Caco-2 (cell line): ENCODE results near the gene EPSTI1. TPM values are rescaled to one million over a fixed set of nuclear protein-coding genes. Genes with fewer than 3 reads are reported as not detected.

ENCODE experiments used
- BruUV-seq: library from RNA; stranded (reverse); fragments of 400-500 nt; replicated peaks from 2 replicates; lab custom pipeline; 2021; lab: Mats Ljungman, UMichigan
- CTCF ChIA-PET: fragments of 300-600 bp; sonication (Branson Sonifier 250); formaldehyde crosslinking; loops from one replicate; lab custom pipeline; 2022; ENCODE audit warnings: antibody characterized with exemption; lab: Charles Lee
- POLR2A ChIA-PET: fragments of 300-600 bp; sonication (Branson Sonifier 250); formaldehyde crosslinking; loops from one replicate; lab custom pipeline; 2022; ENCODE audit warnings: antibody characterized with exemption; lab: Charles Lee
- DNase-seq, 2 experiments: peaks; one replicate each; pipeline versions ENCODE4 v3.0.0 to v3.0.0-alpha.2; 2020 to 2022
- H3K27me3 ChIP-seq: replicated peaks from 2 replicates; pipeline ENCODE4 v1.6.0; 2011; ENCODE audit warnings: low read length; ENCODE audit not compliant: control insufficient read depth, insufficient read depth
- H3K36me3 ChIP-seq: 2 replicates; pipeline ENCODE4 v1.5.1; 2011; ENCODE audit warnings: low read length; ENCODE audit not compliant: control insufficient read depth, insufficient read depth
- H3K4me1 ChIP-seq: fragments of 250-450 bp; sonication (Bioruptor Pico); 2 replicates; pipeline ENCODE4 v1.5.1; 2020; ENCODE audit warnings: mild to moderate bottlenecking
- H3K4me3 ChIP-seq: 2 replicates; pipeline ENCODE4 v1.5.1; 2011; ENCODE audit warnings: low read depth, mild to moderate bottlenecking, control low read depth, low read length
- H3K9me3 ChIP-seq: fragments of 250-450 bp; sonication (Bioruptor Pico); 2 replicates; pipeline ENCODE4 v1.5.1; 2020; ENCODE audit warnings: mild to moderate bottlenecking, moderate library complexity
- H3K27ac Mint-ChIP-seq: one replicate; pipeline ENCODE4 v1.8.0; 2022; ENCODE audit warnings: mixed read lengths; ENCODE audit not compliant: unreplicated experiment
- H3K27me3 Mint-ChIP-seq: one replicate; pipeline ENCODE4 v1.8.0; 2022; ENCODE audit warnings: mixed read lengths; ENCODE audit not compliant: insufficient read depth, unreplicated experiment
- H3K36me3 Mint-ChIP-seq: one replicate; pipeline ENCODE4 v1.8.0; 2022; ENCODE audit warnings: mild to moderate bottlenecking, mixed read lengths; ENCODE audit not compliant: insufficient read depth, unreplicated experiment
- H3K4me1 Mint-ChIP-seq: one replicate; pipeline ENCODE4 v1.8.0; 2022; ENCODE audit warnings: low read depth, mixed read lengths; ENCODE audit not compliant: unreplicated experiment
- H3K4me3 Mint-ChIP-seq: one replicate; pipeline ENCODE4 v1.8.0; 2022; ENCODE audit warnings: mild to moderate bottlenecking, moderate library complexity, mixed read lengths; ENCODE audit not compliant: unreplicated experiment
- H3K9me3 Mint-ChIP-seq: one replicate; pipeline ENCODE4 v1.8.0; 2022; ENCODE audit warnings: mixed read lengths; ENCODE audit not compliant: unreplicated experiment
- intact Hi-C: fragments of 100-400 bp; cut with micrococcal nuclease; formaldehyde crosslinking; loops from one replicate; pipeline ENCODE4 v1.10.0; 2022; ENCODE audit not compliant: unreplicated experiment
- total RNA-seq: library from RNA; stranded (reverse); gene quantifications from 2 replicates; pipeline ENCODE4 v1.2.3, GENCODE V29; 2022
- TF ChIP-seq, protein P1 (sequence below), 2 experiments: fragments of 200-600 bp in 1 of 2; IDR thresholded peaks; 1 replicate in 1 of 2; 2 replicates in 1 of 2; pipeline versions ENCODE4 v1.5.1 to v1.8.0; 2011 to 2022; ENCODE audit warnings: antibody characterized with exemption in 1 of 2, control low read depth in 1 of 2, inconsistent platforms in 1 of 2, low read depth in 1 of 2, low read length in 1 of 2, mild to moderate bottlenecking in 1 of 2, moderate library complexity in 1 of 2; ENCODE audit not compliant: insufficient read depth in 1 of 2, severe bottlenecking in 1 of 2, unreplicated experiment in 1 of 2

The EPSTI1 gene
- total RNA-seq, 1 experiment from 2014 or later: 86.5 TPM

DNA sequence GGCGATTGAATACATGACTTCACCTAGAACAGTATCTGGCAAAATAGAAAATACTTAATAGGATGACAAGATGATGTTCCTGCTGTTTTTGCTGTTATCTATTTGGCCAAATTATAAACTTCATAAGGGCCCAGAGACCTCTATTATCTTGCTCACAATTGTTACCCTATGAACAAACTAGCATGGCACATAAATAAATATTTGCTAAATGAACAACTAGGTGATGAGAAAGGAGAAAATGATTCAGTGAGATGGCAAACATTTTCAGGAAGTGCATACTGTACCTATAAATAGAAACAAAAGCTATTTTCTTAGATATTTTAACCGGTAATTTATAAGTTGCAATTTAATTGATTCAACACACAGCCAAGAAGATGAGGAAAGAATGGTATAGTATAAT is 132.3 kb downstream of the EPSTI1 start:
- TF ChIP-seq, protein P1, sequence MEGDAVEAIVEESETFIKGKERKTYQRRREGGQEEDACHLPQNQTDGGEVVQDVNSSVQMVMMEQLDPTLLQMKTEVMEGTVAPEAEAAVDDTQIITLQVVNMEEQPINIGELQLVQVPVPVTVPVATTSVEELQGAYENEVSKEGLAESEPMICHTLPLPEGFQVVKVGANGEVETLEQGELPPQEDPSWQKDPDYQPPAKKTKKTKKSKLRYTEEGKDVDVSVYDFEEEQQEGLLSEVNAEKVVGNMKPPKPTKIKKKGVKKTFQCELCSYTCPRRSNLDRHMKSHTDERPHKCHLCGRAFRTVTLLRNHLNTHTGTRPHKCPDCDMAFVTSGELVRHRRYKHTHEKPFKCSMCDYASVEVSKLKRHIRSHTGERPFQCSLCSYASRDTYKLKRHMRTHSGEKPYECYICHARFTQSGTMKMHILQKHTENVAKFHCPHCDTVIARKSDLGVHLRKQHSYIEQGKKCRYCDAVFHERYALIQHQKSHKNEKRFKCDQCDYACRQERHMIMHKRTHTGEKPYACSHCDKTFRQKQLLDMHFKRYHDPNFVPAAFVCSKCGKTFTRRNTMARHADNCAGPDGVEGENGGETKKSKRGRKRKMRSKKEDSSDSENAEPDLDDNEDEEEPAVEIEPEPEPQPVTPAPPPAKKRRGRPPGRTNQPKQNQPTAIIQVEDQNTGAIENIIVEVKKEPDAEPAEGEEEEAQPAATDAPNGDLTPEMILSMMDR (IDR thresholded peaks at IDR 0.05; ENCODE audit: insufficient read depth in 1 of 2, low read depth in 1 of 2, low read length in 1 of 2, severe bottlenecking in 1 of 2, unreplicated experiment in 1 of 2): no peak
- no TSS peak for BruUV-seq
- Mint-ChIP-seq H3K27me3 (peaks cover 5% of the 10 kb centered on the region), H3K4me3 (no peak overlapping the region), H3K4me1 (no peaks in the 10 kb centered on the region), H3K36me3 (no peaks in the 10 kb centered on the region), H3K27ac (no peak overlapping the region), H3K9me3 (no peaks in the 10 kb centered on the region)
- Histone ChIP-seq H3K9me3 (no peaks in the 10 kb centered on the region), H3K27me3 (no peaks in the 10 kb centered on the region), H3K4me3 (no peak overlapping the region), H3K36me3 (no peaks in the 10 kb centered on the region), H3K4me1 (no peaks in the 10 kb centered on the region)
- CTCF ChIA-PET: no interaction called here
- POLR2A ChIA-PET: no interaction called here
- no peak for DNase-seq
- intact Hi-C loops: no loop called here

DNA sequence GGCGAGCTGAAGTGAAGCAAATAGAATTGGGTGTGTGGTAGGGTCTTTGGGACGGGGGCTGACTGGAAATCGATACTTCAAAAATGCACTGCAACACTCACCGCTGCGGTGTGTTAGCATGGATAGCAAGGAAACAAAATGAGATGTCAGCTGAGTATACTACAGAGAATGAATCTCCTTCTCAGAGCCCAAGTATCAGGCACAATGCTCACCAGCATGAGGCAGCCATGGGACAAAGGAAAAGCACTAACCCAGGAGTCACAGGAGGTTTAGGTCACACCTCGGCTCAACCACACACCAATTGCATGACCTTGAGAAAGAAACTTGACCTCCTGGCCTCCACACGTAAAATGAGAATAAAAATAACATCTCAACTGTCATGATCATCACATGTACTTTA is 136.6 kb downstream of the EPSTI1 start:
- intact Hi-C loops: no loop called here
- CTCF ChIA-PET: no interaction called here
- no peak overlapping the region for H3K4me3 ChIP-seq
- no peaks in the 10 kb centered on the region for H3K27me3 ChIP-seq
- Mint-ChIP-seq H3K27ac (no peak overlapping the region), H3K36me3 (no peaks in the 10 kb centered on the region), H3K4me3 (no peak overlapping the region), H3K4me1 (no peaks in the 10 kb centered on the region), H3K27me3 (peaks cover 11% of the 10 kb centered on the region), H3K9me3 (no peaks in the 10 kb centered on the region)
- TF ChIP-seq, protein P1 (IDR thresholded peaks at IDR 0.05; ENCODE audit: insufficient read depth in 1 of 2, low read depth in 1 of 2, low read length in 1 of 2, severe bottlenecking in 1 of 2, unreplicated experiment in 1 of 2): no peak
- BruUV-seq: no TSS peak
- POLR2A ChIA-PET: no interaction called here
- H3K36me3 ChIP-seq: no peaks in the 10 kb centered on the region
- H3K4me1 ChIP-seq: no peaks in the 10 kb centered on the region
- no peaks in the 10 kb centered on the region for H3K9me3 ChIP-seq
- no peak for DNase-seq

DNA sequence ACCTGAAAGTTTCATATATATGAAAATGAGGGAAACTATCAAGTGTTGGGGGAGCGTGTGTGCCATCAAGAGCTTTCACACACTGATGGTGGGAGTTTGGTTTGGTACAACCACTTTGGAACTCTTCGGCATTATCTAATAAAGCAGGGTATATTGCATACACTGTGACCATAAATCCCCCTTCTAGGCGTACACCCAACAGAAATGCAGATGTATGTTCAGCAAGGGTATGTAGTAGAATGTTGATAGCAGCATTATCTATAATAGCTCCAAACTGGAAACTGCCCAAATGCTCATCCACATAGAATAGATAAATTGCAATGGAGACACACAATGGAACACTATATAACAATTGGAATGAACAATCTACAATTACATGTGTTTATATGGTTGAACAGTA is 139.9 kb downstream of the EPSTI1 start:
- no peaks in the 10 kb centered on the region for H3K27me3 ChIP-seq
- no TSS peak for BruUV-seq
- no peak overlapping the region for H3K27ac Mint-ChIP-seq
- ChIA-PET POLR2A (no interaction called here), CTCF (no interaction called here)
- H3K9me3 ChIP-seq: no peaks in the 10 kb centered on the region
- H3K36me3 ChIP-seq: no peaks in the 10 kb centered on the region
- H3K36me3 Mint-ChIP-seq: no peaks in the 10 kb centered on the region
- no peak overlapping the region for H3K4me3 Mint-ChIP-seq
- H3K4me3 ChIP-seq: no peak overlapping the region
- no peaks in the 10 kb centered on the region for H3K4me1 Mint-ChIP-seq
- H3K27me3 Mint-ChIP-seq: peaks cover 11% of the 10 kb centered on the region
- H3K4me1 ChIP-seq: no peaks in the 10 kb centered on the region
- no peaks in the 10 kb centered on the region for H3K9me3 Mint-ChIP-seq
- no peak for DNase-seq
- intact Hi-C loops: no loop called here
- TF ChIP-seq, protein P1 (IDR thresholded peaks at IDR 0.05; ENCODE audit: insufficient read depth in 1 of 2, low read depth in 1 of 2, low read length in 1 of 2, severe bottlenecking in 1 of 2, unreplicated experiment in 1 of 2): no peak
